ENCODE data around the gene U2AF1. TPM values are rescaled to one million over a fixed set of nuclear protein-coding genes. Genes with fewer than 3 reads are reported as not detected.

The U2AF1 gene
- 10 to 100 TPM; 50.8 to 59.4 TPM for total RNA-seq

GRCh38 chr21:43106965-43107793 lies at the start of gene U2AF1:
Gene U2AF1 (minus strand): TSS chr21:43107570. CDS start chr21:43107494, 76 bp downstream.

GRCh38 chr21:43075170-43076022 lies 32.0 kb downstream of the U2AF1 start, which contains the start of gene CBS:
Gene CBS (minus strand): TSS chr21:43075835. CDS start chr21:43072193, 3,642 bp downstream.

Other genes with a start within 250 kb of the U2AF1 start
- 10 to 100 TPM; 23.5 to 23.6 TPM for gene WDR4, start 228.0 kb downstream of the U2AF1 start, total RNA-seq
- 10 to 100 TPM; 19.0 to 20.9 TPM for gene NDUFV3, start 214.3 kb downstream of the U2AF1 start, total RNA-seq
- gene ERVH48-1, start 181.9 kb downstream of the U2AF1 start, total RNA-seq = 1 to 10 TPM; 4.0 TPM
- 10 to 100 TPM; 25.4 to 27.8 TPM for gene PKNOX1, start 133.0 kb downstream of the U2AF1 start, total RNA-seq
- 10 to 100 TPM; 30.4 to 32.9 TPM for gene CBS, start 31.7 kb downstream of the U2AF1 start, total RNA-seq
- gene CRYAA, start 61.4 kb upstream of the U2AF1 start, total RNA-seq = not detected